ENCODE measurements around the gene TMEM108.

DNA sequence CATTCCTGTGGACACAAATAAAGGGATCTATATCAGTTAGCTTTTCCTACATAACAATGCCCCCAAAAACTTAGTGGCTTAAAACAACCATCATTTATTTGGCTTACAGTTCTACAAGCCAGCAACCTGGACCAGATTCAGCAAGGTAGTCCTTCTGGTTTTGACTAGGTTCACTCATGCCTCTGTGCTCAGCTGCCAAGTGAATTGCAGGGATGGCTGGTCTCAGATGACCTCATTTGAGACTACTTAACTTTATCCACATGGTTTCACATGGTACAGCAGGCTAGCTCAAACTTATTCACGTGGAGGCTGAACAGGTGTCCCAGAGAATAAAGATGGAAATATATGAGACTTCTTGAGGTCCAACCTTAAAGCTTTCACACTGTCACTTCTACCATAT, 242.4 kb downstream of the TMEM108 start:
- TF ChIP-seq, protein P1, sequence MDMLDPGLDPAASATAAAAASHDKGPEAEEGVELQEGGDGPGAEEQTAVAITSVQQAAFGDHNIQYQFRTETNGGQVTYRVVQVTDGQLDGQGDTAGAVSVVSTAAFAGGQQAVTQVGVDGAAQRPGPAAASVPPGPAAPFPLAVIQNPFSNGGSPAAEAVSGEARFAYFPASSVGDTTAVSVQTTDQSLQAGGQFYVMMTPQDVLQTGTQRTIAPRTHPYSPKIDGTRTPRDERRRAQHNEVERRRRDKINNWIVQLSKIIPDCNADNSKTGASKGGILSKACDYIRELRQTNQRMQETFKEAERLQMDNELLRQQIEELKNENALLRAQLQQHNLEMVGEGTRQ (IDR thresholded peaks at IDR 0.05; ENCODE audit: borderline replicate concordance, low read depth, low read length) = no peak
- TF ChIP-seq, protein P2, sequence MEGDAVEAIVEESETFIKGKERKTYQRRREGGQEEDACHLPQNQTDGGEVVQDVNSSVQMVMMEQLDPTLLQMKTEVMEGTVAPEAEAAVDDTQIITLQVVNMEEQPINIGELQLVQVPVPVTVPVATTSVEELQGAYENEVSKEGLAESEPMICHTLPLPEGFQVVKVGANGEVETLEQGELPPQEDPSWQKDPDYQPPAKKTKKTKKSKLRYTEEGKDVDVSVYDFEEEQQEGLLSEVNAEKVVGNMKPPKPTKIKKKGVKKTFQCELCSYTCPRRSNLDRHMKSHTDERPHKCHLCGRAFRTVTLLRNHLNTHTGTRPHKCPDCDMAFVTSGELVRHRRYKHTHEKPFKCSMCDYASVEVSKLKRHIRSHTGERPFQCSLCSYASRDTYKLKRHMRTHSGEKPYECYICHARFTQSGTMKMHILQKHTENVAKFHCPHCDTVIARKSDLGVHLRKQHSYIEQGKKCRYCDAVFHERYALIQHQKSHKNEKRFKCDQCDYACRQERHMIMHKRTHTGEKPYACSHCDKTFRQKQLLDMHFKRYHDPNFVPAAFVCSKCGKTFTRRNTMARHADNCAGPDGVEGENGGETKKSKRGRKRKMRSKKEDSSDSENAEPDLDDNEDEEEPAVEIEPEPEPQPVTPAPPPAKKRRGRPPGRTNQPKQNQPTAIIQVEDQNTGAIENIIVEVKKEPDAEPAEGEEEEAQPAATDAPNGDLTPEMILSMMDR (IDR thresholded peaks at IDR 0.05) = no peak
- TF ChIP-seq RCOR1 (IDR thresholded peaks at IDR 0.05; ENCODE audit: low read length) (no peak), POLR2AphosphoS5 (IDR thresholded peaks at IDR 0.05; ENCODE audit: low read depth, low read length) (no peak)

Data from SK-N-SH (cell line).